Activated T-cell treated with anti-CD3 and anti-CD28 coated beads, Interleukin-2, amount 50 U/mL, for 24 hours (primary cell): Measurements from ENCODE around the gene MARCKSL1.
A peak's percentile ranks its signal among the peaks of the same experiment; 100 is the strongest.

Experiments used
- DNase-seq: peaks from one replicate; pipeline ENCODE4 v3.0.0-alpha.2; 2020
- H3K27ac Mint-ChIP-seq: 2 replicates; pipeline ENCODE4 v1.8.0; 2020; ENCODE audit warnings: mild to moderate bottlenecking, mixed read lengths
- H3K27me3 Mint-ChIP-seq: 2 replicates; pipeline ENCODE4 v1.8.0; 2020; ENCODE audit warnings: mixed read lengths
- H3K36me3 Mint-ChIP-seq: 2 replicates; pipeline ENCODE4 v1.8.0; 2020; ENCODE audit warnings: low read depth, mixed read lengths
- H3K4me1 Mint-ChIP-seq: 2 replicates; pipeline ENCODE4 v1.8.0; 2020; ENCODE audit warnings: low read depth, mixed read lengths
- H3K4me3 Mint-ChIP-seq: 2 replicates; pipeline ENCODE4 v1.8.0; 2020; ENCODE audit warnings: mild to moderate bottlenecking, moderate library complexity, mixed read lengths
- H3K9me3 Mint-ChIP-seq: 2 replicates; pipeline ENCODE4 v1.8.0; 2020; ENCODE audit warnings: mixed read lengths

Gene MARCKSL1, protein sequence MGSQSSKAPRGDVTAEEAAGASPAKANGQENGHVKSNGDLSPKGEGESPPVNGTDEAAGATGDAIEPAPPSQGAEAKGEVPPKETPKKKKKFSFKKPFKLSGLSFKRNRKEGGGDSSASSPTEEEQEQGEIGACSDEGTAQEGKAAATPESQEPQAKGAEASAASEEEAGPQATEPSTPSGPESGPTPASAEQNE

DNA sequence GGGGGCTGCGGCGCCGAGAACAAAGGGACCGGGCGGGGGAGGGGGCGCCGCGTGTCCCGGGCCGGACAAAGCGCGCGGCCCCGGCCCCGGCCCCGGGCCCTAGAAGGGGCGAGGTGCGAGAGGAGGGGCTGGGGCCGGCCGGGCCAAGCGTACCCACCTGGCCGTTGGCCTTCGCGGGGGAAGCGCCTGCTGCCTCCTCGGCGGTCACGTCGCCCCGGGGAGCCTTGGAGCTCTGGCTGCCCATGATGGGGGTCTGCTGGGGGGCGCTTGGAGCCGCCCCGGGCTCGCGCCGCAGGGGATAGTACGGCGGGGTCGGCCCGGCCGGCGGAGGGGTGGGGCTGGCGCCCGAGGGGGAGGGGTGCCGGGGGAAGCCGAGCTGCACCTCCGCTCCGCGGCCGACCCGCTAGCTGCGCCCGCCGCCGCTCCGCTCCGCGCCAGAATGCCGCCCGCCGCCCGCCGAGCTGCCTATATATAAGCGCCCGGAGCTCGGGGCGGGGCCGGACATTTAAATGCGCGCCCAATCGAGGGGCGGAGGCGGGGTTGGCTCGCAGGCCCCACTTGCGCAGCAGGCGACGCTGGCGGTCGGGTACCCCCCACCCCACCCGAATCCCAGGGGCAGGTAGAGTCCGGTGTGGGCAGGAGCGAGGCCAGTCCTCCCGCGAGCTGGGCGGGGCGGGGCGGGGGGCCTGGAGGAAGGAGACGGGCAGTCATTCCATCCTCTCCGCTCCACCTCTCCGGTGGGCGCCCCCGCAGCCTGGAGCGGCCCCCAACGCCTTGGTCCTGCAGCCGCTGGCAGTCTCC is at the start of gene MARCKSL1:
Gene MARCKSL1, minus strand, starts transcription at position 444 of the 801 bp plus-strand sequence. Its CDS starts 200 bp downstream, at position 244.
- Mint-ChIP-seq H3K9me3 (no peaks in the 10 kb centered on the region), H3K27me3 (no peaks in the 10 kb centered on the region), H3K27ac (peak within 1 kb of the TSS; percentile 89), H3K4me3 (peak within 1 kb of the TSS; percentile 83), H3K36me3 (peaks cover 38% of the 10 kb centered on the region), H3K4me1 (peaks cover 50% of the 10 kb centered on the region)
- peak; percentile 90 for DNase-seq

DNA sequence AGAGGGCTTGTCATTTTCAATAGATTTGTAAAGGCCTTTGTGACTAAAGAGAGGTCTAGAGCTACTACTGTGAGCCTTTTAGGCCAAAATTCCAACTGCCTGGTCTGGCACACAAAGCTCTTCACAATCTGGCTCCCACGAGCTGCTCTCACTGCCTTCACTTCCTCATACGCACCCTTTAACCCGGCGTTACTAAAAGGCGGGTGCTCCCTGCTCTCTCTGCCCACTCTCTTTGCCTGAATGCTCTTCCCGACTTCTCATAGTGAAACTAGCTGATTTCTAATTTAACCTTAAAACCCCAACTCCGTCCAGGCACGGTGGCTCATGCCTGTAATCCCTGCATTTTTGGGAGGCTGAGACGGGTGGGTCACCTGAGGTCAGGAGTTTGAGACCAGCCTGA is 44.0 kb upstream of the MARCKSL1 start:
- peaks cover 98% of the 10 kb centered on the region for H3K36me3 Mint-ChIP-seq
- H3K27me3 Mint-ChIP-seq = no peaks in the 10 kb centered on the region
- no peaks in the 10 kb centered on the region for H3K9me3 Mint-ChIP-seq
- H3K27ac Mint-ChIP-seq = no peak overlapping the region
- no peak overlapping the region for H3K4me3 Mint-ChIP-seq
- H3K4me1 Mint-ChIP-seq = no peaks in the 10 kb centered on the region
- DNase-seq = no peak

DNA sequence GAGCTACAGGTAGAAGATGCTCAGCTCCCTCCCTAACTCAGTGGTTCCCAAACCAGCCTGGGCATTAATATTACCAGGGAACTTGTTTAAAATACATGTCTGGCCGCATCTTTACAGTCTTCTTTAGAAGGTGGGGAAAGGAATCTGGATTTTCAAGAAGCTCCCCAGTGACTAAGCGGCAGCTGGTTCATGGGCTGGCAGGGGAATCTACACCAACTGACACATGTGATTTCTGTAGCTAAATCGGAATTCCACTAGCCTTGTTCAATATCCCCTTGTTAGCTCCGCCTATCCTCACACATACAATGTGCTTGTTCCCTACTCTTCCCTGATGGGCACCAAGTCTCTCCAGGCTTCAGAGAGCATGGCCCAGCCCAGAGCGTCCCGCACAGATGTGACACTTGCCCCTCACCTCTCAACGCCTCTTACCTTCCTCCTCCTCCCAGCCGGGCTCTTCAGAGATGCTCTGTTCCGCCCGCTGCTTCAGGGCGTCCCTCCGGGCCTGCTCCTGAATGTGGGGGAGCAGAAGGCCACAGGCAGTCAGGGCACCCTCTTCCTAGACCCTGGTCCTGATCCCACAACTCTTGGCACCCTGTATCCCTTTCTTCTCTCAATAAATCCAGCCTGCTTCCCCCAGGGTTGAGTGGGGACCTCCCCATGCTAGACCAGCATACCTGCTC is 41.6 kb upstream of the MARCKSL1 start:
- DNase-seq = no peak
- Mint-ChIP-seq H3K9me3 (no peaks in the 10 kb centered on the region), H3K4me1 (peaks cover 7% of the 10 kb centered on the region), H3K4me3 (no peak overlapping the region), H3K27ac (no peak overlapping the region), H3K27me3 (no peaks in the 10 kb centered on the region), H3K36me3 (peaks cover 96% of the 10 kb centered on the region)

DNA sequence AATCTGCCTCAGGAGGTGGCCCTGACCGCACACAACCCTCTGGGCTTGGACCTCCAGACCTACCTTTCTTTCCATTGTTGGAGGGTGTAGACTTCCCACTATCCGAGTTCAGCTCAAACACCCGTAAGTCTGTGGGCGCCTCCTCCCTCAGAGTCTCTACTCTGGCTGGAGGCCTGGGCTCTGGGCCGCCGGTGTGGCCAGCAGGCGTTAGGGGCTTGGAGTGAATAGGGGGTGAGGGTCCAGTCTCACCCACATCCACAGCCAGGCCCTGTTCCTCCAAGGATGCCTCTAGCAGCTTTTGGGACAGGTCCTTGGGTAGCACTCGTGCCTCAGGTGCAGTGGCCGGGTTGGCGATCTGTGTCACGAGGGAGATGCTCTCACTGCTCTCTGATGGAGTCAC is 40.2 kb upstream of the MARCKSL1 start:
- H3K27ac Mint-ChIP-seq = no peak overlapping the region
- no peaks in the 10 kb centered on the region for H3K9me3 Mint-ChIP-seq
- peaks cover 94% of the 10 kb centered on the region for H3K36me3 Mint-ChIP-seq
- peaks cover 16% of the 10 kb centered on the region for H3K4me1 Mint-ChIP-seq
- no peaks in the 10 kb centered on the region for H3K27me3 Mint-ChIP-seq
- H3K4me3 Mint-ChIP-seq = no peak overlapping the region
- DNase-seq = no peak

DNA sequence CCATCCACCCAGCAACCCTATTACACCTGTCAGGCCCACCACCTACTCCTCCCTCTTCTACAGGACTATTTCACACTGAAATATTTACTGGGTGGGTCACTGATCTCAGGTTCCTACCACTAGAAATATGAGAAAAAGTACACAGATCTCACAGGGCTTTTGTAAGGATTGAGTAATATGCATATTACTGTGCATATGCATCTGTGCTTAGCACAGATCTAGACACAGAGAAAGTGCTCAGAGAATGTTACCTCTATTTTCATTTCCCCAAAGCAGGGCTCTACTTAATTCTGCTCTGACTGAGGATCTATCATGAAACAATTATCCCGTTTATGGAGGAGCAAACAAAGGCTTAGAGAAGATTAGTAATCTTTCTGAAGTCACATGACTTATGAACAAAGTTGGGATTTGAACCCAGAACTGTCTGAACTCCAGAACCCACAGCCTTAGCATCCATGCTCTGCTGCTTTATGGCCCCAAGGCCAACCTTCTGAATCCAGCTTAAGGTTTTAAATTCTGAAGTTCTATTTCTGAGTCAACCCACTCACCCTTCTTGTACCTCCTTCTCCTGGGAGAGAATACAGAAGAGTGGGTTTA is 38.1 kb upstream of the MARCKSL1 start:
- Mint-ChIP-seq H3K9me3 (no peaks in the 10 kb centered on the region), H3K27ac (peak overlapping the region; percentile 18), H3K27me3 (no peaks in the 10 kb centered on the region), H3K36me3 (peaks cover 79% of the 10 kb centered on the region), H3K4me1 (peaks cover 16% of the 10 kb centered on the region), H3K4me3 (no peak overlapping the region)
- DNase-seq = no peak

DNA sequence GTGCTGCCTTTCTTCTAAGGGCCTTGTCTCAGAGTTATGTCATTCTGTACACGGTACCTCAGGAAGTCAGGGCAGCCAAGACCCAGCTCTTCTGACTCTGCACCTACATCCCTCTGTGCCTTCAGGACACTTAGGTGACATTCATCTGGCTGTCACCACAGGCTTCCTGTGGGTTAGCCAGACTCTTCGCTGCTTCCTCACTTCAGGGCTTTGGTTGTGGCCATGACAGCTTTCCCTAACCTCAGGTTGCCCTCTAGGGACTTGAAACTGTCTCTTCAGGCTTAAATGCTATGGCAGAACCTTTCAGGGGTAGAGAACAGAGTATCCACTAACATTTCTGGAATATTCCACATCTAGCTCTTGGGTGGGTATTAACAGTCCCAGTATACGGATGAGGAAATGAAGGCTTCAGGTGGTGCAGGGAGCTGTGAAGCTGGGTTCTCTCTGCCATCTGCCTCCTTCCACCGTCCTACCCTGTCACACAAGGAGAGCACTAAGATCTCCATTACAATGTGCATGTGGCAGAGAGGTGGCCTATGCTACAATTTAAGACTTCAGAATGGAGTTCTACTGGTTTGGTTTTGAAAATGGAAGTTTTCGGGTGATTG is 36.2 kb upstream of the MARCKSL1 start:
- H3K9me3 Mint-ChIP-seq = no peaks in the 10 kb centered on the region
- H3K27ac Mint-ChIP-seq = peak overlapping the region; percentile 47
- no peaks in the 10 kb centered on the region for H3K27me3 Mint-ChIP-seq
- peaks cover 16% of the 10 kb centered on the region for H3K4me1 Mint-ChIP-seq
- no peak for DNase-seq
- H3K36me3 Mint-ChIP-seq = peaks cover 79% of the 10 kb centered on the region
- no peak overlapping the region for H3K4me3 Mint-ChIP-seq

DNA sequence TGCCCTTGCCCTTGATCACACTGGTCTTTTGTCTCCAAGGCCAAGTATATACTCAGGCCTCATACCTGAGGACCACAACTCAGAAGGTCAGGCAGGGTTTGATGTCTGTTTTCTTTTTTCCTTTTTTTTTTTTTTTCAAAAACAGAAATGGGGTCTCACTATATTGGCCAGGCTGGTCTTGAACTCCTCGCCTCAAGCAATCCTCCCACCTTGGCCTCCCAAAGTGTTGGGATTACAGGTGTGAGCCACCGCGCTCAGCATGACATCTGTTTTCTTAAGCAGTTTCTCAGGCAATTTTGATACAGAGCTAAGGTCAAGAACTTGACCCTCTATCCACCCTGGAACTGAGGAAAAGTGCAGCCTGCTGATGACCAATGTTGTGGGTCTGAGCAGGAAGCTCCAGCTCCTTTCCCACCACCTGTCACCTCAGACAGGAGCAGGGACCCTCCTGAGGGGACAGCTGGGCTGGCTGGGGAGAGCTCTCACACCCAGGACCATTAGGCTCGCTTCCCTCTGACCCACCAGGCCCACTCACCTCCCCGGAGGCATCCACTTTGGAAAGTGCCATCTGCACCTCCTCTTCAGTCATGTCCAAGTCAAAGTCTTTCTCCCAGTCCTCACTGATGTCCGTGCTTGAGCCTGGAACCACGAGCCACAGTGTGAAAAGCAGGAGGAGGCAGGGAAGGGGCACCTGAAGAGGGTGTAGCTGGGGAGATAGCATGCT is 32.0 kb upstream of the MARCKSL1 start:
- Mint-ChIP-seq H3K27me3 (no peaks in the 10 kb centered on the region), H3K9me3 (no peaks in the 10 kb centered on the region), H3K4me3 (no peak overlapping the region), H3K36me3 (peaks cover 76% of the 10 kb centered on the region), H3K27ac (no peak overlapping the region), H3K4me1 (peaks cover 15% of the 10 kb centered on the region)
- DNase-seq = no peak

DNA sequence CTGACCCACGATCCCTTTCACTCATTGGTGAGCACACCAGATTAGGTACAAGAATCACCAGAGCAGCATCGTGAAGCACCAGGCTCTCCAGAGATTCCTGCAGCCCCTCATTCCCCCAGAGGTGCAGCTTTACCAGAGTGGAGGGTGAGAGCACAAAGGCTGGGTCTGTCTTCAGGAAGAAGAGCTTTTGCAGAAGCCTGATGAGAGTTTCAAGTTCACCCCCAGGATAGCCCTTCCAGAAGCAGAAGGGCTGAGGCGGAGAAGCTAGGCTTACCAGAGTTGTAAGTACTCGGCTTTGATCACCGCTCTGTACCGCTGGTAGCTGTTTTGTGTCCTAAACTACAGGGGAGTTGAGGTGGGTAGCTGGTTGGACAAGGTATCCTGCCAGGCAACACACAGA is 29.4 kb upstream of the MARCKSL1 start:
- H3K9me3 Mint-ChIP-seq = no peaks in the 10 kb centered on the region
- DNase-seq = no peak
- peaks cover 10% of the 10 kb centered on the region for H3K4me1 Mint-ChIP-seq
- H3K36me3 Mint-ChIP-seq = peaks cover 72% of the 10 kb centered on the region
- no peak overlapping the region for H3K4me3 Mint-ChIP-seq
- H3K27me3 Mint-ChIP-seq = peaks cover 6% of the 10 kb centered on the region
- H3K27ac Mint-ChIP-seq = peak overlapping the region; percentile 63

DNA sequence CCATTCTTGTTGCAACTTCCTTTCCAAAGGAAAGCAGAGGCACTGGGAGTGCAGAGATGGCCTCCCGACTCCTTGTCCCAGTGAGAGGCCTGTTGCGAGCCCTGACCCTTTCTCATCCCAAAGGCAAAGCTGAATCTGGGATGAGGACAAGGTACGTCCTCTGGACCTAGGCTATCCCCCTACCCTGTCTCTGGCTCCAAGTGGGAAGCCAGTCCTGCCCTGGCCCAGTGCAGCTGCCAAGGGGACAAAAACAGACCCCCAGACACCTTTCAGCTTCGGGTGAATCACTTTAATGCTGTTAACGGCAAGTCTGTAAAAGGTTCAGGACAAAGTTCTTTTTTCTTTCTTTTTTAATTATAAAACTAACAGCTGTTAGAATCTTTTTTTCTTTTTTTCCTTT is 28.8 kb upstream of the MARCKSL1 start:
- H3K9me3 Mint-ChIP-seq = no peaks in the 10 kb centered on the region
- H3K36me3 Mint-ChIP-seq = peaks cover 72% of the 10 kb centered on the region

DNA sequence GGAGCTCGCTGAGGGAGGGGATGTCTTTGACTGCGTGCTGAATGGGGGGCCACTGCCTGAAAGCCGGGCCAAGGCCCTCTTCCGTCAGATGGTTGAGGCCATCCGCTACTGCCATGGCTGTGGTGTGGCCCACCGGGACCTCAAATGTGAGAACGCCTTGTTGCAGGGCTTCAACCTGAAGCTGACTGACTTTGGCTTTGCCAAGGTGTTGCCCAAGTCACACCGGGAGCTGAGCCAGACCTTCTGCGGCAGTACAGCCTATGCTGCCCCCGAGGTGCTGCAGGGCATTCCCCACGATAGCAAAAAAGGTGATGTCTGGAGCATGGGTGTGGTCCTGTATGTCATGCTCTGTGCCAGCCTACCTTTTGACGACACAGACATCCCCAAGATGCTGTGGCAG is 27.7 kb upstream of the MARCKSL1 start:
- no peaks in the 10 kb centered on the region for H3K9me3 Mint-ChIP-seq
- H3K4me1 Mint-ChIP-seq = peaks cover 14% of the 10 kb centered on the region
- peaks cover 62% of the 10 kb centered on the region for H3K36me3 Mint-ChIP-seq
- H3K27ac Mint-ChIP-seq = no peak overlapping the region
- no peak overlapping the region for H3K4me3 Mint-ChIP-seq
- DNase-seq = no peak
- H3K27me3 Mint-ChIP-seq = peaks cover 7% of the 10 kb centered on the region

More for the DNA sequence above, 28.8 kb upstream of the MARCKSL1 start:
- Mint-ChIP-seq H3K27me3 (peaks cover 7% of the 10 kb centered on the region), H3K4me1 (peaks cover 11% of the 10 kb centered on the region), H3K27ac (no peak overlapping the region), H3K4me3 (no peak overlapping the region)
- DNase-seq = no peak

DNA sequence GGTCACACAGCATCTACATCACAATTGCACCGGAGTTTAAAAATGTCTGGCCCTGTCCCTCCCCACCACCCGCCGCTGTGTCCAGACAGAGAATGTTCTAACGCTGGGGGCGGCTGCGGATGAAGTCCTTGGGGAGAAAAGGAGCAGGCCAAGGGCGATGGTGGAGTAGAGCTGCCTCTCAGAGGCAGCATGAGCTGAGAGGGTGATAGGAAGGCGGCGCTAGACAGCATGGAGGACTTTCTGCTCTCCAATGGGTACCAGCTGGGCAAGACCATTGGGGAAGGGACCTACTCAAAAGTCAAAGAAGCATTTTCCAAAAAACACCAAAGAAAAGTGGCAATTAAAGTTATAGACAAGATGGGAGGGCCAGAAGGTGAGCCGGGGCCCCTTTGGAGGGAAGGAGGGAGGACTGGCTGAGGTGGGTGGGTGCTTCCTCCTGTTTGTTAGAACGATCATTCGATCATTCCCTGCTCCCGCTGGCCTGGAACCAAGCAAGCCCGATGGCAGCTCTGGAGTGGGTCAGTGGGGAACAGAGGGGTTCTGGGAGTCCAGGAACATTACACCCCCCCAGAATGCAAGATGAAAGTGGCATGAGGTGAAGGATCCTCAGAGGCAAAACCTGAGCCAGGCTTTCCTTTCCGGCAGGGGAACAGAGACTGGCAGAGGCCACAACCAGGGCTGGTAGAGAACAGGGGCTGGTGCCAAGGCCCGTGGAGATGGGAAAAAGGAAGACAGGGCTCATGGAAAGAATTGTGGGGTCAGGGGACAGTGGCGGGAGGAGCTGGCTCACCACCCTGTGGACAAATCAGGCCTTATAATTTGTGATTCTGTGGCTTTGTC is 26.7 kb upstream of the MARCKSL1 start, which contains the start of the genes FAM229A and TSSK3:
Gene FAM229A, minus strand, starts transcription at position 12 of the 840 bp plus-strand sequence. CDS start 394 bp downstream, outside the sequence.
Gene TSSK3, plus strand, starts transcription at position 66 of the 840 bp plus-strand sequence. Its CDS starts 163 bp downstream, at position 229.
- Mint-ChIP-seq H3K4me3 (peak within 1 kb of the TSS; percentile 4), H3K9me3 (no peaks in the 10 kb centered on the region), H3K4me1 (peaks cover 14% of the 10 kb centered on the region), H3K27ac (no peak within 1 kb of the TSS), H3K27me3 (peaks cover 7% of the 10 kb centered on the region), H3K36me3 (peaks cover 52% of the 10 kb centered on the region)
- no peak for DNase-seq

DNA sequence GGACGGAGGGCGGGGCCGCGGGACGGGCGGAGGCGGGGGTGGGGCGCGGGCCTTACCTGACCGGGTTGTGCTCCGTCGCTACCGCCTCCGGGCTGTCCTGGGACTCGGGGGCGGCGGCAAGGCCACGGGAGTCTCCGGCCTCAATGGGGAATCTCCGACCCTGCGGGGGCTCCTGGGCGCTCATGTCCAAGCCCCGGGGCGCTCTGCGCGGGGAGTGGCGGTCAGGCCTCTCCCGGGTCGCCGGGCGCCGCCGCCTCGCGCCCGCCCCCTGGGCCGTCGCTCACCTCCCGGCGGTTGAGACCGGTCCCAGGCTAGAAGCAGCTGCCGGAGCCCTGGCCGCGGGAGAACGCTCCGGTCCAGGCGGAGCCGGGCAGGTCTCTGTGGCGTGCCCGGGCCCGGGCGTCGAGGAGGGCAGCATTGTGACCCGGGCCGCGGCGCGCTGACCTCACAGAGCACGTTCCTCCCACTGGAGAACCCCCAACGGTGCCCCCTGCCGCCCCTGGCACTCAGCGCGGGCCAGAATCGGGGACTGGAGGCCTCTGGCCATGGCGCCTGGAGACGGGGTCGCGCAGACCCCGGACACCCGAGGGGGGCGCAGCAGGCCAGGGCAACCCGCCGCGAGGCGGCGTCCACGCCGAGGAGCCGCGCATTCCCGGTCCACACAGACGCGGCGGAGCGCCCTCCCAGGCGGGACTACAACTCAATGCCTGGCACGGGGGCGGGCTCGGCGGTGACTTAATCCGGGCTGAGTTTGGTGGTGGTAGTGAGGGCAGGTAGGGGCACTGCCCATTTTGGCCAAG is 25.8 kb upstream of the MARCKSL1 start:
- Mint-ChIP-seq H3K36me3 (peaks cover 44% of the 10 kb centered on the region), H3K27ac (no peak overlapping the region), H3K4me1 (peaks cover 14% of the 10 kb centered on the region), H3K9me3 (no peaks in the 10 kb centered on the region), H3K4me3 (peak overlapping the region; percentile 4), H3K27me3 (peaks cover 7% of the 10 kb centered on the region)
- peak; percentile 64 for DNase-seq
